GM19397 (cell line): ENCODE data around the gene HMMR.
"Not testable (repeated sequence)": the region's sequence is repeated elsewhere in the genome, so short reads cannot be mapped to it uniquely, and the experiment has no call there.

ENCODE experiments used
- ATAC-seq: cut with Tn5 transposase; IDR thresholded peaks from one replicate; pipeline ENCODE4 v1.9.1; 2021; ENCODE audit warnings: mild to moderate bottlenecking, moderate library complexity; ENCODE audit not compliant: unreplicated experiment

The HMMR gene

GRCh38 chr5:163506095-163506457 is 45.6 kb downstream of the HMMR start:
- ATAC-seq, result peak; percentile 5

GRCh38 chr5:163506726-163507125 is 46.3 kb downstream of the HMMR start:
- no peak for ATAC-seq

- no peak for ATAC-seq
These were observed 48.3 kb downstream of the HMMR start for GRCh38 chr5:163508753-163509152.

GRCh38 chr5:163509291-163509951 is 49.0 kb downstream of the HMMR start:
- ATAC-seq, result no peak

GRCh38 chr5:163512526-163512925 is 52.1 kb downstream of the HMMR start:
- no peak for ATAC-seq

GRCh38 chr5:163525096-163525495 is 64.7 kb downstream of the HMMR start:
- ATAC-seq, result no peak

- ATAC-seq, result no peak
These were observed 69.3 kb downstream of the HMMR start for GRCh38 chr5:163529698-163530097.

- no peak for ATAC-seq
These were observed 70.8 kb downstream of the HMMR start for GRCh38 chr5:163531272-163531671.

GRCh38 chr5:163532171-163533084 is 72.0 kb downstream of the HMMR start:
- no peak for ATAC-seq

GRCh38 chr5:163533223-163533622 is 72.8 kb downstream of the HMMR start:
- no peak for ATAC-seq

GRCh38 chr5:163534492-163535094 is 74.2 kb downstream of the HMMR start:
- no peak for ATAC-seq

GRCh38 chr5:163535290-163535689 is 74.9 kb downstream of the HMMR start:
- ATAC-seq, result no peak

GRCh38 chr5:163536442-163536841 is 76.0 kb downstream of the HMMR start:
- not testable (repeated sequence) for ATAC-seq

- no peak for ATAC-seq
These were observed 80.3 kb downstream of the HMMR start for GRCh38 chr5:163540696-163541095.
